AG04449 (cell line): Measurements from ENCODE around the gene KIF22.
"Not testable (repeated sequence)": the region's sequence is repeated elsewhere in the genome, so short reads cannot be mapped to it uniquely, and the experiment has no call there.

Experiments
- CTCF ChIA-PET: fragments of 350-600 bp; formaldehyde crosslinking; extraction: SDS; loops from one replicate; lab custom pipeline; 2021; ENCODE audit warnings: antibody characterized with exemption; lab: Yijun Ruan, JAX
- POLR2A ChIA-PET: fragments of 400-600, 350-600 bp; formaldehyde crosslinking; extraction: SDS; loops from one replicate; lab custom pipeline; 2020; ENCODE audit warnings: antibody characterized with exemption, inconsistent platforms; lab: Yijun Ruan, JAX
- DNase-seq: peaks from one replicate; pipeline ENCODE4 v3.0.0-alpha.2; 2010; ENCODE audit warnings: low read depth, low spot score
- H3K4me3 ChIP-seq: 2 replicates; pipeline ENCODE4 v1.5.1; 2011; ENCODE audit warnings: low read depth, mild to moderate bottlenecking, control low read depth, low read length
- TF ChIP-seq, protein P1 (sequence below): IDR thresholded peaks from one replicate; pipeline ENCODE4 v1.5.1; 2011; ENCODE audit warnings: mild to moderate bottlenecking, moderate library complexity, low read length, control low read depth, inconsistent platforms; ENCODE audit not compliant: insufficient read depth; ENCODE audit errors: missing control alignments

KIF22 gene

DNA sequence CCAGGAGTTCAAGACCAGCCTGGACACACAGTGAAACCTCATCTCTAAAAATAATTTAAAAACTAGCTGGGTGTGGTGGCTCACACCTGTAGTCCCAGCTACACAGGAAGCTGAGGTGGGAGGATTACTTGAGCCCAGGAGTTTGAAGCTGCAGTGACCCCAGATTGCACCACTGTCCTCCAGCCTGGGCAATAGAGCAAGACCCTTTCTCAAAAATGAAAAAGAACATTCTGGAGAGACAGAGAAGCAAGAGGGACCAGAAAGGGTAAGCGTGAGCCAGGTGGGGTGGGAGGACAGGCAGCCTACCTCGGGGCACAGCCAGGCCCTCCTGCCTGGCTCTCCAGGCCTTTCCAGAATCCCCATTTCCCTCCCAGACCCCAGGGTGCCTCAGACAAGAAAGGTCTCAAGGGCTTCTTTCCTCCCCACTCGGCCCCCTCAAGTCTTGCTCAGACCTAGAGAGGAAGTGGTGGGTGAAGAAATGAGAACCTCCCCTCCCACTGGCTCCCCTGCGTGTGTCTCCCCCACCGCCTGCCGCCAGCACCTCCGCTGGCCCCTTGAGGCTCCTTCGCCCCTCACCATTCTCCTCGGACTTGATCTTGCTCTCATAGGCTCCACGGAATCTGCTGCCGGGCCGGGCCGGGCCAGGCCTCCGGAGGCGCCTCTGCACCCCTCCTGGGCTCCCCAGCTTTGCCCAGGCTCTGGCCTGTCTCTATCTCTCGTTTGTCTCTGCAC, 45.3 kb upstream of the KIF22 start:
- TF ChIP-seq, protein P1, sequence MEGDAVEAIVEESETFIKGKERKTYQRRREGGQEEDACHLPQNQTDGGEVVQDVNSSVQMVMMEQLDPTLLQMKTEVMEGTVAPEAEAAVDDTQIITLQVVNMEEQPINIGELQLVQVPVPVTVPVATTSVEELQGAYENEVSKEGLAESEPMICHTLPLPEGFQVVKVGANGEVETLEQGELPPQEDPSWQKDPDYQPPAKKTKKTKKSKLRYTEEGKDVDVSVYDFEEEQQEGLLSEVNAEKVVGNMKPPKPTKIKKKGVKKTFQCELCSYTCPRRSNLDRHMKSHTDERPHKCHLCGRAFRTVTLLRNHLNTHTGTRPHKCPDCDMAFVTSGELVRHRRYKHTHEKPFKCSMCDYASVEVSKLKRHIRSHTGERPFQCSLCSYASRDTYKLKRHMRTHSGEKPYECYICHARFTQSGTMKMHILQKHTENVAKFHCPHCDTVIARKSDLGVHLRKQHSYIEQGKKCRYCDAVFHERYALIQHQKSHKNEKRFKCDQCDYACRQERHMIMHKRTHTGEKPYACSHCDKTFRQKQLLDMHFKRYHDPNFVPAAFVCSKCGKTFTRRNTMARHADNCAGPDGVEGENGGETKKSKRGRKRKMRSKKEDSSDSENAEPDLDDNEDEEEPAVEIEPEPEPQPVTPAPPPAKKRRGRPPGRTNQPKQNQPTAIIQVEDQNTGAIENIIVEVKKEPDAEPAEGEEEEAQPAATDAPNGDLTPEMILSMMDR = no peak
- H3K4me3 ChIP-seq = no peak overlapping the region
- ChIA-PET POLR2A (no interaction called here), CTCF (interaction anchor here (2.4 kb wide), 1 partner anchor 40 kb away, joined by 5 read pairs; no protein-coding TSS in a partner anchor)
- DNase-seq = no peak

DNA sequence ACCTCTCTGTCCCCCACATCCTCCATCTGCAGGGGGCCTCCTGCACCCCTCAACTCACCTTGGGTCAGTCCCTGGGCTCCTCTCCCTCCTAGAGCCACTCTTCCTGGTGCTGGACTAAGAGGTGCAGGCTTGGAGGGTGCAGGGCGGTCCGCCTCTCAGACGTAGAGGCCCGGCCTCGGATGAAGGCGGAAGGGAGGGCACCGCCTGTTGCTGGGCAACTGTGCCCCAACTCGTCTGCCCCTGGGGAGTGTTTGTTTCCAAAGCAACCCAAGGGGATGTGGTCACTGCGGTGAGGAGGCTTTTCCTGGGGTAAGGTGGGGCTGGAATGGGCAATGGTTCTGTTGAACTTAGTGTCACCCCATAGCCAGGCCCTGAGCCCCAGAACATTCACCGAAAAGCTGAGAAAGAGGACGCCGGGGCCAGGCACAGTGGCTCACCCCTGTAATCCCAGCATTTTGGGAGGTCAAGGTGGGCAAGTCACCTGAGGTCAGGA, 44.7 kb upstream of the KIF22 start, which contains the start of gene C16orf54:
Gene C16orf54, minus strand, starts transcription at position 138 of the 493 bp plus-strand sequence. CDS start 1,039 bp downstream, outside the sequence.
- ChIA-PET POLR2A (no interaction called here), CTCF (interaction anchor here (2.4 kb wide), 1 partner anchor 39 kb away, joined by 5 read pairs; no protein-coding TSS in a partner anchor)
- no peak for DNase-seq
- no peak within 1 kb of the TSS for H3K4me3 ChIP-seq
- TF ChIP-seq, protein P1 = no peak

DNA sequence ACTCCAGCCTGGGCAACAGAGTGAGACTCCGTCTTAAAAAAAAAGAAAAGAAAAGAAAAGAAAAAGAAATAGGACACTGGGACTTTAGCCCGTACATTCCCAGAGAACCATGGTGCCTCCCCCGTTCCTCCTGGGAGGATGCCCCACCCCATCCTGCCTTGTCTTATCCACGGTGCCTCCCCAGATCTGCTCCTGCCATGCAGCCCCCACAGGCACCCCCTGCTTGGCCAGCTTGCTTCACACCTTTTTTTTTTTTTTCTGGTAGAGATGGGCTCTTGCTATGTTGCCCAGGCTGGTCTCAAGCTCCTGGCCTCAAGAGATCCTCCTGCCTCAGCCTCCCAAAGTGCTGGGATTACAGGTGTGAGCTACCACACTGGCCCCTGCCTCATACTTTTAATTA, 44.0 kb upstream of the KIF22 start:
- H3K4me3 ChIP-seq, POLR2A ChIA-PET, DNase-seq: not testable (repeated sequence)
- CTCF ChIA-PET = interaction anchor here (0.7 to 2.4 kb wide), 2 partner anchors 22 to 38 kb away, joined by 3 to 5 read pairs; no protein-coding TSS in a partner anchor

DNA sequence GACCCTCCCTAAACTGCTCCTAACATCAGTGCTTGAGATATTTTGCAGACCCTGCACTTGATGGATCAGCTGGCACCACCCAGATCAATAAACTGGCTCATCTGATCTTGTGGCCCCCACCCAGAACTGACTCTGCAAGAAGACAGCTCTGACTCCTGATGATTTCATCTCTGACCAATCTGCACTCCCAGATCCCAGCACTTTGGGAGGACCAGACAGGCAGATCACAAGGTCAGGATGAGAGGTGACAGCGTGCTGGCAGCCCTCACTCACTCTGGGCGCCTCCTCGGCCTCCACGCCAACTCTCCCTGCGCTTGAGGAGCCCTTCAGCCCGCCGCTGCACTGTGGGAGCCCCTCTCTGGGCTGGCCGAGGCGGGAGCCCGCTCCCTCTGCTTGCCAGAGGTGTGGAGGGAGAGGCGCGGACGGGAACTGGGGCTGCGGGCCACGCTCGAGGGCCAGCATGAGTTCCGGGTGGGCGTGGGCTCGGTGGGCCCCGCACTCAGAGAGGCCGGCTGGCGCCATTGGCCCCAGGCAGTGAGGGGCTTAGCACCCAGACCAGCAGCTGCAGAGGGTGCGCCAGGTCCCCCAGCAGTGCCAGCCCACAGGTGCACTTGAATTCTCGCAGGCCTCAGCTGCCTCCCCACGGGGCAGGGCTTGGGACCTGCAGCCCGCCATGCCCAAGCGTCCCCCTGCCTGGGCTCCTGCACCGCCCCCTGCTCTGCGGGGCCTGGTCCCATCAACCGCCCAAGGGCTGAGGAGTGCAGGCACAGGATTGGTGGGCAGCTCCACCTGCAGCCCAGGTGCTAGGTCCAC, 42.4 kb upstream of the KIF22 start:
- TF ChIP-seq, protein P1 = no peak
- POLR2A ChIA-PET = no interaction called here

DNA sequence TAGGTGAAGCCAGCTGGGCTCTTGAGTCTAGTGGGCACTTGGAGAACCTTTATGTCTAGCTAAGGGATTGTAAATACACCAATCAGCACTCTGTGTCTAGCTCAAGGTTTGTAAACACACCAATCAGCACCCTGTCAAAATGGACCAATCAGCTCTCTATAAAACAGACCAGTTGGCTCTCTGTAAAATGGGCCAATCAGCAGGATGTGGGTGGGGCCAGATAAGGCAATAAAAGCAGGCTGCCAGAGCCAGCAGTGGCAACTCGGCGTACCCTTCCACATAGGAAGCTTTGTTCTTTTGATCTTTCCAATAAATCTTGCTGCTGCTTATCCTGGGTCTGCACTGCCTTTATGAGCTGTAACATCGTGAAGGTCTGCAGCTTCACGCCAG, 41.8 kb upstream of the KIF22 start:
- POLR2A ChIA-PET, H3K4me3 ChIP-seq, DNase-seq: not testable (repeated sequence)
- CTCF ChIA-PET = interaction anchor here (1.4 kb wide), 1 partner anchor 39 kb away, joined by 3 read pairs; no protein-coding TSS in a partner anchor

More for the DNA sequence above, 42.4 kb upstream of the KIF22 start:
- no peak overlapping the region for H3K4me3 ChIP-seq
- no peak for DNase-seq
- CTCF ChIA-PET = interaction anchor here (1.4 to 2.4 kb wide), 2 partner anchors 37 to 39 kb away, joined by 3 to 5 read pairs; no protein-coding TSS in a partner anchor

DNA sequence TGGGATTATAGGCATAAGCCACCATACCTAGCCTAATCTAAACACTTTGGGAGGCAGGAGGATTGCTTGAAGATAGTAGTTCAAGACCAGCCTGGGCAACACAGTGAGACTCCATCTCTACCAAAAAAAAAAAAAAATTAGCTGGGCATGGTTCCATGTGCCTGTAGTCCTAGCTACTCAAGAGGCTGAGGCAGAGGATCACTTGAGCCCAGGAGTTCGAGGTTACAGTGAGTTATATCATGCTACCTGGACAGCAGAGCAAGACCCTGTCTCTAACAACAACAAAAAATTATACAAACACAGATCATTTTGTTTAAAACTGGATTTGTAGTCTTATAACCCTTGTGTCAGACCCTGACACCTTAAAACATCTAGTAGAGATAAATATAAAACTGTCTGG, 37.0 kb upstream of the KIF22 start:
- POLR2A ChIA-PET = no interaction called here
- DNase-seq = no peak
- H3K4me3 ChIP-seq = no peak overlapping the region
- CTCF ChIA-PET = interaction anchor here (2.2 kb wide), 1 partner anchor 18 kb away, joined by 8 read pairs; no protein-coding TSS in a partner anchor
- TF ChIP-seq, protein P1 = no peak
